Common myeloid progenitor, CD34-positive (primary cell): ENCODE results near the gene CPT1B.

Source experiments
- CTCF ChIA-PET: fragments of 350-600 bp; sonication (Branson Sonifier 250); formaldehyde crosslinking; loops from one replicate; lab custom pipeline; 2021; ENCODE audit warnings: antibody characterized with exemption; lab: Charles Lee
- POLR2A ChIA-PET: fragments of 350-600 bp; sonication (Branson Sonifier 250); formaldehyde crosslinking; loops from one replicate; lab custom pipeline; 2021; ENCODE audit warnings: antibody characterized with exemption; lab: Charles Lee
- DNase-seq, 3 donors: peaks; one replicate each; pipeline versions ENCODE4 v3.0.0 to v3.0.0-alpha.2; 2013
- H3K27ac ChIP-seq, 2 experiments: 1 replicate in 1 of 2; 2 replicates in 1 of 2; pipeline ENCODE4 v1.7.0; 2013; ENCODE audit warnings: inconsistent platforms in 2 of 2, low read length in 2 of 2, mild to moderate bottlenecking in 2 of 2, low read depth in 1 of 2, moderate library complexity in 1 of 2; ENCODE audit not compliant: severe bottlenecking in 2 of 2, insufficient read depth in 1 of 2, poor library complexity in 1 of 2
- H3K27me3 ChIP-seq, 5 experiments: replicated peaks in 2 of 5; 1 replicate in 3 of 5; 2 replicates in 2 of 5; pipeline versions ENCODE4 v1.6.1 to v1.7.0; 2013; ENCODE audit warnings: low read length in 4 of 5, mild to moderate bottlenecking in 2 of 5, moderate library complexity in 2 of 5, inconsistent platforms in 1 of 5; ENCODE audit not compliant: insufficient read depth in 5 of 5, control insufficient read depth in 4 of 5
- H3K36me3 ChIP-seq, 4 experiments: 1 replicate in 2 of 4; 2 replicates in 2 of 4; pipeline versions ENCODE4 v1.6.1 to v1.7.0; 2013; ENCODE audit warnings: low read length in 3 of 4, control low read depth in 1 of 4, mild to moderate bottlenecking in 1 of 4; ENCODE audit not compliant: control insufficient read depth in 4 of 4, insufficient read depth in 4 of 4
- H3K4me1 ChIP-seq, 4 experiments: 1 replicate in 3 of 4; 2 replicates in 1 of 4; pipeline versions ENCODE4 v1.6.1 to v1.7.1; 2013; ENCODE audit warnings: low read length in 3 of 4, mild to moderate bottlenecking in 3 of 4, control low read depth in 1 of 4, inconsistent platforms in 1 of 4, moderate library complexity in 1 of 4; ENCODE audit not compliant: control insufficient read depth in 4 of 4, insufficient read depth in 4 of 4; ENCODE audit errors: control extremely low read depth in 1 of 4
- H3K4me3 ChIP-seq, 7 experiments: 1 replicate in 4 of 7; 2 replicates in 3 of 7; pipeline versions ENCODE4 v1.5.1 to v1.7.0; 2013; ENCODE audit warnings: mild to moderate bottlenecking in 7 of 7, low read length in 6 of 7, moderate library complexity in 6 of 7, inconsistent platforms in 2 of 7, low read depth in 2 of 7, control low read depth in 1 of 7; ENCODE audit not compliant: insufficient read depth in 4 of 7, control insufficient read depth in 1 of 7; ENCODE audit errors: extremely low read depth in 1 of 7
- H3K9me3 ChIP-seq, 5 experiments: 1 replicate in 4 of 5; 2 replicates in 1 of 5; pipeline versions ENCODE4 v1.6.1 to v1.7.1; 2013; ENCODE audit warnings: low read length in 4 of 5, mild to moderate bottlenecking in 2 of 5, inconsistent platforms in 1 of 5, low read depth in 1 of 5, moderate library complexity in 1 of 5; ENCODE audit not compliant: control insufficient read depth in 4 of 5, insufficient read depth in 2 of 5; ENCODE audit errors: control extremely low read depth in 1 of 5
- WGBS: methylation state at CpG from one replicate; pipeline ENCODE4 v1.1.5; 2013; ENCODE audit not compliant: insufficient coverage; 5-methylcytosine and 5-hydroxymethylcytosine counted together

The CPT1B gene

DNA sequence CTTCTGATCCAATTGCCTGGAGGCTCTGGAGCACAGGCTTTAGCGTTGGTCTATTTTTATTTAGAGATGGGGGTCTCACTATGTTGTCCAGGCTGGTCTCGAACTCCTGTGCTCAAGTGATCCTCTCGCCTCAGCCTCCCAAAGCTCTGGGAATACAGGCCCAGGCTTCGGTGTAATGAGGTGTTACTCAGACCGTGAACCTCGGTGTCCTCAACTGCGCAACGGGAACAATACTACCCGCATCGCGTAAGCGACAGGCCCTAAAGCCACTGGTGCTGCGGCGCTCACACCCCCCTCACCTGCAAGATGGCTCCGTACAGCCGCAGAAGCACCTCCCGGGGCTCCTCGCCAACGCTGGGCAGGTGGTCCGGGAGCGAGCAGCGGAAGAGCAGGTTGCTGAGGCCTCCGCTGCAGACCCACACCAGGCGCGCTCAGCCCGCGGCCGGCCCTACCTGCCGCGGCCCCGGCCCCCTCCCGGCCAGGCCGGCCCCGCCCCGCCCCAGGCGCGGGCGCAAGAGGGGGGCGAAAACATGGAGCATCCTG is 3.8 kb upstream of the CPT1B start:
- POLR2A ChIA-PET, result interaction anchor here (1.0 to 1.6 kb wide), 4 partner anchors 12 to 90 kb away, joined by 3 to 8 read pairs (median 5); partner anchors contain the start of gene SYCE3
- H3K4me1 ChIP-seq, result peaks cover 0 to 41% (median 26%) of the 10 kb centered on the region in 4 experiments
- 9% methylated on average over 34 of the region's 39 CpGs for WGBS
- peak overlapping the region; percentile 63 to 84 (median 79) for H3K4me3 ChIP-seq
- peaks cover 0 to 3% (median 0%) of the 10 kb centered on the region in 5 experiments for H3K27me3 ChIP-seq
- peak in 2 of 3 donors; percentile 49 to 54 for DNase-seq
- H3K9me3 ChIP-seq, result no peaks in the 10 kb centered on the region
- H3K36me3 ChIP-seq, result peaks cover 0 to 30% (median 17%) of the 10 kb centered on the region in 4 experiments
- peak overlapping the region; percentile 88 to 92 for H3K27ac ChIP-seq
- CTCF ChIA-PET, result interaction anchor here (0.5 to 1.9 kb wide), 5 partner anchors 9 to 81 kb away, joined by 3 to 4 read pairs (median 4); partner anchors contain the start of gene SYCE3

DNA sequence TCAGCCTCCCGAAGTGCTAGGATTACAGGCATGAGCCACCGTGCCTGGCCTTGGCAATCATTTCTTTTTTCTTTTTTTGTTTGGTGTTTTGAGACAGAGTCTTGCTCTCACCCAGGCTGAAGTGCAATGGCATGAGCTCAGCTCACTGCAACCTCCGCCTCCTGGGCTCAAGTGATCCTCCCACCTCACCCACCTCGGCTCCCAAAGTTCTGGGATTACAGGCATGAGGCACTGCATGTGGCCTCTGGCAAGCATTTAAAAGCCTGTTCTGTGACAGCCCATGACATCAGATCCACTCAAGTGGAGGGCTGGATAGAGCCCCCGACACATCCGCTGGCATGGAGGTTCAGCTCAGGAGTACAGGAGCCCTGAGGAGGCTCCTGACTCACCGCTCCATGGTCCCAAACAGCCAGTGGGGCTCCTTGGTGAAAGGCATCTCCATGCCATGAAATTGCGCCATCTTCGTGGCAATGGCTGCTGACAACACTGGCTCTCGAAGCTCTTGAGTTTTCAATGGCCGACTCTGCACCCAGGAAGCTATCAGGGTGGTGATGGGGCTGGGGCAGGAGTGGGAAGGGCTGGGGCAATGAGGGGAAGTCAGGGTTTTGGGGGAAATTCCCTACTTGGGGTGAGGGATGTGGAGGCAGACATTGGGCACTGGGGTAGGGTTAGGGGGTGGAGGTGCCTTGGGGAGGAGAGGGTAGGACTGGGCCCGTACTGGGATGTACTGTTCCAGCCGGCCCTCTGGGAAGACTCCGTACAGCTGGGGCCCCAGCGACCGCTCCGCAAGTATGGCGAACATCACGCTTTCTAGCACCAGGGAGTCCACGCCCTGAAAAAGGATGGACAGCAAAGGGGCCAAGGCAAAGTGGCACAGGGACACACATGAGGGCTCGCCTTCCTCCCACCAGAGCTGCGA is 3.1 kb upstream of the CPT1B start:
- Histone ChIP-seq H3K36me3 (peaks cover 0 to 37% (median 17%) of the 10 kb centered on the region in 4 experiments), H3K27me3 (peaks cover 0 to 3% (median 0%) of the 10 kb centered on the region in 5 experiments), H3K4me3 (peak overlapping the region; percentile 32 to 84 (median 79)), H3K9me3 (no peaks in the 10 kb centered on the region), H3K4me1 (peaks cover 0 to 41% (median 26%) of the 10 kb centered on the region in 4 experiments), H3K27ac (peak overlapping the region in 1 of 2 experiments; percentile 92)
- ChIA-PET POLR2A (no interaction called here), CTCF (interaction anchor here (0.5 to 1.9 kb wide), 5 partner anchors 10 to 80 kb away, joined by 3 to 4 read pairs (median 4); partner anchors contain the start of gene SYCE3)
- no peak for DNase-seq
- 94% methylated on average over 18 of the region's 22 CpGs for WGBS

DNA sequence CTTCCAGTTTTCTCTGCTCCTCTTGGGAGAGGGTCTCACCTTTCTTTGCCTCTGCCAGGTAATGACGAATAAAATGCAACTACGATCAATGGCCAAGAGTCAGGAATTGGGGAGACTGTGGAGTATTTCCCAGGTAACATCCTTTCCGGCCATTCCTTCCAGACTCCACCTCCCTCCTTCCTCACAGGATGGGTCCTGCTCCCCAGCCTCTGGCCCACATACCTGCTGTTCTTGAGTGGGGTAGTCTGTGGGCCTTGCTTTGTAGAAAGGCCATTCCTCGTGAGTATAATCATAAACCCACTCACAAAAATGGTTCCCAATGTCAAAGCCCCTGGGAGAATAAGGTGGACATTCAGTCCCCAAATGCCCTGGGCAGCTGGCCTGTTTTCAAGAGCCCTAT is 1.5 kb upstream of the CPT1B start:
- H3K9me3 ChIP-seq, result no peaks in the 10 kb centered on the region
- ChIA-PET CTCF (no interaction called here), POLR2A (no interaction called here)
- DNase-seq, result no peak
- H3K27ac ChIP-seq, result no peak overlapping the region
- 100% methylated on average over 1 of the region's 4 CpGs for WGBS
- H3K27me3 ChIP-seq, result peaks cover 0 to 3% (median 0%) of the 10 kb centered on the region in 5 experiments
- no peak overlapping the region for H3K4me3 ChIP-seq
- peaks cover 0 to 44% (median 17%) of the 10 kb centered on the region in 4 experiments for H3K36me3 ChIP-seq
- peaks cover 0 to 34% (median 26%) of the 10 kb centered on the region in 4 experiments for H3K4me1 ChIP-seq

DNA sequence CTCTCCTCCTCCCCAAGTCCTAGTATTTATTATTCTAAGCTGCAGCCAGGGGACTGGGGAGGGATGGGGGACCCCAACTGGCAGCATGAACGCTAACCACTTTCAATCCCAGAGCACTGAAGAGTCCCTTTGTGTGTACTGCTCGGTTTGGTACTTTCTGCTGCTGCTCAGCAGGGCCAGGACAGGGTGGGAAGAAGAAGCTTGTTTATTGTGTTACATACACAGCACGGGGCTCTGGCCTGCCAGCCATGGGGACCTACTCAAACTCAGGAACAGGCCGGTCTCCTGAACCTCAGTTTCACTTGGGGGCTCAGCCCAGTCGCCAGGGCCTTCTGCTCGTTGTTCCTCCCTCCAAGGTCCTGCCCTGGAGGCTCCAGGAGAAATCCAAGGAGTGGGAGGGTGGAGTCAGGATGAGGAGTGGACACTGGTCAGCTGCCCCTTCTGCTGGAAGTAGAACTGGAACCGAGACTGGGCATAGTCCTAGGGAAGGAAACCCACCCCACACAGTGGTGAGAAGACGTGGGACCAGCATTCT is 616 bp upstream of the CPT1B start:
- ChIA-PET CTCF (interaction anchor here (4.9 kb wide), 1 partner anchor 14 kb away, joined by 42 read pairs; the partner anchor contains the start of gene SYCE3), POLR2A (interaction anchor here (1.0 kb wide), 1 partner anchor 14 kb away, joined by 3 read pairs; no protein-coding TSS in a partner anchor)
- H3K4me3 ChIP-seq, result no peak overlapping the region
- peaks cover 0 to 3% (median 0%) of the 10 kb centered on the region in 5 experiments for H3K27me3 ChIP-seq
- H3K36me3 ChIP-seq, result peaks cover 0 to 48% (median 20%) of the 10 kb centered on the region in 4 experiments
- no peak overlapping the region for H3K27ac ChIP-seq
- DNase-seq, result no peak
- H3K9me3 ChIP-seq, result no peaks in the 10 kb centered on the region
- H3K4me1 ChIP-seq, result peaks cover 0 to 34% (median 26%) of the 10 kb centered on the region in 4 experiments
- 100% methylated on average over 6 of the region's 8 CpGs for WGBS

DNA sequence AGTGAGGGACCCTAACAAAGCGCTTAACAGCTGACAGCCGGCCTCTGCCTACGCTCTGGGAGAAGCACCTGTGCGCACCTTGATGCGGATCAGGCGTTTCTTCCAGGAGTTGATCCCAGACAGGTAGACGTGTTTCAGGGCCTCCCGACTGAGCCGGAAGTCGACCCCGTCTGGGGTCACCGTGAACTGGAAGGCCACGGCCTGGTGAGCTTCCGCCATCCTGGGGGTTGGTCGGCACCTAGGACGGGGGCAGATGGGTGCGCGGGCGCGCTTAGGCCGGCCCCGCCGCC is 585 bp downstream of the CPT1B start:
- ChIA-PET POLR2A (no interaction called here), CTCF (interaction anchor here (1.2 to 4.9 kb wide), 6 partner anchors 13 to 52 kb away, joined by 3 to 42 read pairs (median 4); partner anchors contain the start of genes SCO2 and SYCE3)
- 60% methylated on average over 20 of the region's 23 CpGs for WGBS
- no peaks in the 10 kb centered on the region for H3K9me3 ChIP-seq
- peak overlapping the region in 2 of 7 experiments; percentile 15 to 17 for H3K4me3 ChIP-seq
- peaks cover 0 to 3% (median 0%) of the 10 kb centered on the region in 5 experiments for H3K27me3 ChIP-seq
- no peak for DNase-seq
- H3K36me3 ChIP-seq, result peaks cover 0 to 59% (median 22%) of the 10 kb centered on the region in 4 experiments
- H3K4me1 ChIP-seq, result peaks cover 0 to 27% (median 17%) of the 10 kb centered on the region in 4 experiments
- H3K27ac ChIP-seq, result no peak overlapping the region

DNA sequence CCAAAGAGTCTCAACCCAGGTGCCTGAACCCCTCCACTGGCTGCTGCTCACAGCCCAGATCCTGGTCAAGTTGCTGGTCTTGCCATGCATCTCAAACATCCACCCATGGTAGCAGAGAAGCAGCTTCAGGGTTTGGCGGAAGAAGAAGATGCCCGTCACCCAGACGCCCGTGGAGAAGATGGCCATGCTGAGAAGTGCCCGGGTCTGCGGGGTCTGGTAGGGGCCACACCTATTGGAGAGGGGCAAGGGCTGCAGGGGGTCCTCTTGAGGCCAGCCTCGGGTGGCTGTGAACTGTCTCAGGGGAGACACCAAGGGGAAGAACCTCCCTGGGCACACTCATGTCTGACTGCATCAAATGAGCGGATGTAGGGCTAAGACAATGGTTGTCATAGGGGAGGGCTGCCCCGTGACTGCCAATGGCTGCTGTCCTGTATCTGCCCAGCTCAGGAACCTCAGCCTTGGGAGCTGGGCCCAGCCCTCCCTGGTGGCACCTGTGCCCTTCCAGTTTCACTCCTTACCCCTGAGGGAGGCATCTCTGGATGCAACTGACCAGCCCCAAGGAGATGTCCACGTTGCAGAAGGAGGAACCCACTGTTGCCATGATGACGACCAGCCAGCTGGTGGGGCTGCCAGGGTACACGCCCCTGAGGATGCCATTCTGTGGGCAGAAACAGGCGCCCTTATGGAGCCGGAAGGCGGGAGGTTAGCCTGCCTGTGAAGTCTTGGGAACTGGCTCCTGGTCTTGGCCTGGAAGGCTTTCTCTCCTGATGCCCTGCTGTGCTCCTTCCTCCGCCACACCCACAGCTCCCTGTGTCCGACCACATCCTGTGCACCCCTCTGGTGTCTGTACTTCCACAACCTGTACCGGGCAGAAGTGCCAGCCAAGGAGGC is 1.2 kb downstream of the CPT1B start:
- 84% methylated on average over 17 of the region's 18 CpGs for WGBS
- peak overlapping the region in 1 of 7 experiments; percentile 17 for H3K4me3 ChIP-seq
- POLR2A ChIA-PET, result no interaction called here
- H3K27me3 ChIP-seq, result peaks cover 0 to 3% (median 0%) of the 10 kb centered on the region in 5 experiments
- DNase-seq, result peak in 1 of 3 donors; percentile 10
- H3K9me3 ChIP-seq, result no peaks in the 10 kb centered on the region
- CTCF ChIA-PET, result interaction anchor here (1.2 to 4.9 kb wide), 7 partner anchors 12 to 114 kb away, joined by 3 to 42 read pairs (median 3); partner anchors contain the start of genes SCO2 and SYCE3
- peaks cover 0 to 61% (median 25%) of the 10 kb centered on the region in 4 experiments for H3K36me3 ChIP-seq
- H3K4me1 ChIP-seq, result peaks cover 0 to 26% (median 16%) of the 10 kb centered on the region in 4 experiments
- H3K27ac ChIP-seq, result no peak overlapping the region
